ENCODE results near the gene PPP1R12A. TPM values are rescaled to one million over a fixed set of nuclear protein-coding genes. Genes with fewer than 3 reads are reported as not detected.

Gene PPP1R12A
- total RNA-seq, 4 donors from 2014 or later: 100 to 121 (median 113) TPM

GRCh38 chr12:79895804-79896203 is 39.1 kb downstream of the PPP1R12A start:
- no peak for DNase-seq
- H3K27ac ChIP-seq: no peak overlapping the region
- H3K4me3 ChIP-seq: no peak overlapping the region
- no peaks in the 10 kb centered on the region for H3K27me3 ChIP-seq
- TF ChIP-seq POLR2AphosphoS5 (IDR thresholded peaks at IDR 0.05): no peak
- no peak for TF ChIP-seq CTCF (IDR thresholded peaks at IDR 0.05)
- TF ChIP-seq EP300 (IDR thresholded peaks at IDR 0.05; ENCODE audit: low read depth): no peak
- in situ Hi-C loops (cut with MboI; ENCODE audit: low pct_ligation_motif_present in 1 of 4, low pct_unique_long_range_greater_than_20kb in 1 of 4, low sequenced_read_pairs in 3 of 4) (loop anchor here in 1 of 4 donors (25.0 kb wide), 1 partner anchor 291 kb away; no protein-coding TSS in a partner anchor), intact Hi-C loops (cut with DNase I; ENCODE audit: low total_unique reads) (no loop called here)
- 55 to 70% methylated on average over 1 of the region's 1 CpG for WGBS, 2 donors (ENCODE audit: low coverage in 1 of 2)
- H3K36me3 ChIP-seq: no peaks in the 10 kb centered on the region
- peaks cover 0 to 20% (median 15%) of the 10 kb centered on the region in 4 donors for H3K4me1 ChIP-seq
- H3K9me3 ChIP-seq: no peaks in the 10 kb centered on the region

- Histone ChIP-seq H3K4me3 (no peak overlapping the region), H3K36me3 (no peaks in the 10 kb centered on the region), H3K9me3 (no peaks in the 10 kb centered on the region), H3K27me3 (no peaks in the 10 kb centered on the region), H3K4me1 (peaks cover 0 to 20% (median 15%) of the 10 kb centered on the region in 4 donors), H3K27ac (peak overlapping the region in 1 of 4 donors; percentile 5)
- in situ Hi-C loops (cut with MboI; ENCODE audit: low pct_ligation_motif_present in 1 of 4, low pct_unique_long_range_greater_than_20kb in 1 of 4, low sequenced_read_pairs in 3 of 4) (loop anchor here in 1 of 4 donors (25.0 kb wide), 1 partner anchor 292 kb away; no protein-coding TSS in a partner anchor), intact Hi-C loops (cut with DNase I; ENCODE audit: low total_unique reads) (no loop called here)
- DNase-seq: no peak
- no peak for TF ChIP-seq CTCF (IDR thresholded peaks at IDR 0.05)
- no peak for TF ChIP-seq EP300 (IDR thresholded peaks at IDR 0.05; ENCODE audit: low read depth)
- TF ChIP-seq POLR2A (IDR thresholded peaks at IDR 0.05): no peak
- no peak for TF ChIP-seq POLR2AphosphoS5 (IDR thresholded peaks at IDR 0.05)
These were observed 39.8 kb downstream of the PPP1R12A start for GRCh38 chr12:79895071-79895470.

- TF ChIP-seq POLR2AphosphoS5 (IDR thresholded peaks at IDR 0.05) (no peak), POLR2A (IDR thresholded peaks at IDR 0.05) (no peak), CTCF (IDR thresholded peaks at IDR 0.05) (no peak), EP300 (IDR thresholded peaks at IDR 0.05; ENCODE audit: low read depth) (no peak)
- intact Hi-C loops (cut with DNase I; ENCODE audit: low total_unique reads) (no loop called here), in situ Hi-C loops (cut with MboI; ENCODE audit: low pct_ligation_motif_present in 1 of 4, low pct_unique_long_range_greater_than_20kb in 1 of 4, low sequenced_read_pairs in 3 of 4) (loop anchor here in 1 of 4 donors (25.0 kb wide), 1 partner anchor 296 kb away; no protein-coding TSS in a partner anchor)
- peaks cover 0 to 41% (median 22%) of the 10 kb centered on the region in 4 donors for H3K4me1 ChIP-seq
- WGBS, 2 donors (ENCODE audit: low coverage in 1 of 2): 100% methylated on average over 1 to 2 of the region's 2 CpGs
- DNase-seq: no peak
- no peaks in the 10 kb centered on the region for H3K27me3 ChIP-seq
- H3K9me3 ChIP-seq: no peaks in the 10 kb centered on the region
- H3K27ac ChIP-seq: no peak overlapping the region
- H3K4me3 ChIP-seq: no peak overlapping the region
- no peaks in the 10 kb centered on the region for H3K36me3 ChIP-seq
These were observed 43.3 kb downstream of the PPP1R12A start for GRCh38 chr12:79891506-79892162.

GRCh38 chr12:79887890-79888289 is 47.0 kb downstream of the PPP1R12A start:
- Histone ChIP-seq H3K9me3 (no peaks in the 10 kb centered on the region), H3K36me3 (no peaks in the 10 kb centered on the region), H3K27ac (peak overlapping the region in 1 of 4 donors; percentile 3), H3K4me1 (peaks cover 9 to 61% (median 16%) of the 10 kb centered on the region in 4 donors), H3K27me3 (no peaks in the 10 kb centered on the region), H3K4me3 (no peak overlapping the region)
- TF ChIP-seq POLR2AphosphoS5 (IDR thresholded peaks at IDR 0.05) (no peak), EP300 (IDR thresholded peaks at IDR 0.05; ENCODE audit: low read depth) (no peak), POLR2A (IDR thresholded peaks at IDR 0.05) (no peak), CTCF (IDR thresholded peaks at IDR 0.05) (no peak)
- no peak for DNase-seq
- in situ Hi-C loops (cut with MboI; ENCODE audit: low pct_ligation_motif_present in 1 of 4, low pct_unique_long_range_greater_than_20kb in 1 of 4, low sequenced_read_pairs in 3 of 4): loop anchor here in 1 of 4 donors (25.0 kb wide), 1 partner anchor 299 kb away; no protein-coding TSS in a partner anchor
- intact Hi-C loops (cut with DNase I; ENCODE audit: low total_unique reads): no loop called here
- 65 to 73% methylated on average over 1 of the region's 1 CpG for WGBS, 2 donors (ENCODE audit: low coverage in 1 of 2)

Measured in transverse colon (tissue), 4 donors.